OCI-LY7 (cell line): ENCODE data around the gene FAM81A. TPM values are rescaled to one million over a fixed set of nuclear protein-coding genes. Genes with fewer than 3 reads are reported as not detected.

ENCODE experiments used
- BruUV-seq: library from RNA; stranded (reverse); fragments of 400-500 nt; replicated peaks from 2 replicates; lab custom pipeline; 2021; lab: Mats Ljungman, UMichigan
- CTCF ChIA-PET: fragments of 300-600 bp; sonication (Branson Sonifier 250); formaldehyde crosslinking; loops from one replicate; lab custom pipeline; 2022; ENCODE audit warnings: antibody characterized with exemption; ENCODE audit not compliant: unreplicated experiment; lab: Charles Lee
- POLR2A ChIA-PET: fragments of 300-600 bp; sonication (Branson Sonifier 250); formaldehyde crosslinking; loops from one replicate; lab custom pipeline; 2022; ENCODE audit warnings: antibody characterized with exemption; lab: Charles Lee
- DNase-seq: peaks from one replicate; pipeline ENCODE4 v3.0.0-alpha.2; 2015; ENCODE audit warnings: low spot score
- H2AFZ ChIP-seq: fragments of 200-600 bp; sonication (generic), shearing (Covaris generic); 2 replicates; pipeline ENCODE4 v1.6.1; 2014; ENCODE audit warnings: mild to moderate bottlenecking, antibody characterized with exemption, low read length, moderate library complexity
- H3K27ac ChIP-seq: fragments of 200-600 bp; sonication (generic); 2 replicates; pipeline ENCODE4 v1.5.1; 2014; ENCODE audit warnings: mixed run types, low read depth, mild to moderate bottlenecking, moderate library complexity, low read length, inconsistent platforms; ENCODE audit not compliant: poor library complexity, severe bottlenecking
- H3K36me3 ChIP-seq: fragments of 200-600 bp; sonication (generic); 2 replicates; pipeline ENCODE4 v1.6.1; 2014; ENCODE audit warnings: mild to moderate bottlenecking, antibody characterized with exemption, low read length, moderate library complexity, mixed read lengths; ENCODE audit not compliant: insufficient read depth
- H3K4me1 ChIP-seq: fragments of 200-600 bp; sonication (generic); 2 replicates; pipeline ENCODE4 v1.5.1; 2014; ENCODE audit warnings: mild to moderate bottlenecking, low read length; ENCODE audit not compliant: insufficient read depth, poor library complexity, severe bottlenecking
- H3K4me2 ChIP-seq: fragments of 200-600 bp; sonication (generic); 2 replicates; pipeline ENCODE4 v1.6.1; 2014; ENCODE audit warnings: mild to moderate bottlenecking, low read length
- H3K4me3 ChIP-seq: fragments of 200-600 bp; sonication (generic); 2 replicates; pipeline ENCODE4 v1.5.1; 2014; ENCODE audit warnings: mild to moderate bottlenecking, low read depth, low read length; ENCODE audit not compliant: poor library complexity, severe bottlenecking
- H3K79me2 ChIP-seq: fragments of 200-600 bp; sonication (generic); 2 replicates; pipeline ENCODE4 v1.6.1; 2016; ENCODE audit warnings: low read depth, mild to moderate bottlenecking, low read length, moderate library complexity, mixed read lengths; ENCODE audit not compliant: insufficient read depth
- H3K9me2 ChIP-seq: fragments of 200-600 bp; sonication (generic); 2 replicates; pipeline ENCODE4 v1.6.1; 2016; ENCODE audit warnings: mild to moderate bottlenecking, low read length, mixed read lengths; ENCODE audit not compliant: insufficient read depth
- H3K9me3 ChIP-seq: fragments of 200-600 bp; sonication (generic); 2 replicates; pipeline ENCODE4 v1.6.1; 2014; ENCODE audit warnings: mild to moderate bottlenecking, mixed run types, low read length, mixed read lengths
- H4K20me1 ChIP-seq: fragments of 200-600 bp; sonication (generic); 2 replicates; pipeline ENCODE4 v1.6.1; 2014; ENCODE audit warnings: mild to moderate bottlenecking, antibody characterized with exemption, low read length, moderate library complexity, mixed read lengths; ENCODE audit not compliant: insufficient read depth
- CTCF ChIP-seq: fragments of 200-600 bp; sonication (generic); conservative IDR thresholded peaks from 2 replicates; pipeline ENCODE4 v1.5.1; 2014; ENCODE audit warnings: mild to moderate bottlenecking, antibody characterized with exemption, low read length, moderate library complexity, mixed read lengths
- EZH2phosphoT487 ChIP-seq: fragments of 200-600 bp; sonication (generic); IDR thresholded peaks from 2 replicates; pipeline ENCODE4 v1.6.1; 2018; ENCODE audit warnings: low read depth, borderline replicate concordance, mild to moderate bottlenecking, mixed run types, antibody characterized with exemption, low read length, moderate library complexity, mixed read lengths
- intact Hi-C: fragments of 100-400 bp; cut with micrococcal nuclease; formaldehyde crosslinking; loops from one replicate; pipeline ENCODE4 v1.10.0; 2022; ENCODE audit not compliant: unreplicated experiment
- total RNA-seq, 2 experiments: library from RNA; depleted of rRNA in 1 of 2; stranded (reverse); fragments of >200 nt in 1 of 2; shearing (Covaris generic) in 1 of 2; gene quantifications; 2 replicates each; pipeline ENCODE4 v1.2.3, GENCODE V29; 2014 to 2022

Gene FAM81A
- total RNA-seq, 2 experiments from 2014 or later = 11.6 to 37.4 TPM

DNA sequence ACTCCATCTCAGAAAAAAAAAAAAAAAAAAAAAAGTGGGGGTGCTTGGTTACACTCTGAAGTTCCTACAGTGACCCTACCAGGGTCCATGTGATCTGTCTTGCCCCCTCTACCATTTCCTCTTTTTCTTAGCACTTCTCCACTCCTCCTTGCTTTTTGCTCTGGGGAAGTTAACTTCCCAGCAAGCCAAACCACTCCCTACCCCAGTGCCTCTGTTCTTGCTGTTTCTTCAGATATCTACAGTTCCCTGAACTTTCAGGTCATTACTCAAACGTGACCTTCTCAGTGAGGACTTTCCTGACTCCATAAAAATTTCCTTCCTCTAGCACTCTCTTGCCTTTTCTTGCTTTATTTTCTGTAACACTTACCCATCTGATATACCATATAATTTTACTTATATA, 112.5 kb downstream of the FAM81A start:
- intact Hi-C loops = no loop called here
- ChIA-PET CTCF (no interaction called here), POLR2A (interaction anchor here (0.6 to 0.7 kb wide), 2 partner anchors 50 to 76 kb away, joined by 3 to 5 read pairs; no protein-coding TSS in a partner anchor)
- no peaks in the 10 kb centered on the region for H3K36me3 ChIP-seq
- DNase-seq = no peak
- no peaks in the 10 kb centered on the region for H3K9me3 ChIP-seq
- no peaks in the 10 kb centered on the region for H3K4me1 ChIP-seq
- no peak overlapping the region for H2AFZ ChIP-seq
- H4K20me1 ChIP-seq = no peaks in the 10 kb centered on the region
- H3K79me2 ChIP-seq = no peaks in the 10 kb centered on the region
- no peak overlapping the region for H3K4me2 ChIP-seq
- no peak overlapping the region for H3K27ac ChIP-seq
- no TSS peak for BruUV-seq
- no peak for TF ChIP-seq EZH2phosphoT487
- TF ChIP-seq CTCF = no peak
- H3K4me3 ChIP-seq = no peak overlapping the region
- H3K9me2 ChIP-seq = no peaks in the 10 kb centered on the region

DNA sequence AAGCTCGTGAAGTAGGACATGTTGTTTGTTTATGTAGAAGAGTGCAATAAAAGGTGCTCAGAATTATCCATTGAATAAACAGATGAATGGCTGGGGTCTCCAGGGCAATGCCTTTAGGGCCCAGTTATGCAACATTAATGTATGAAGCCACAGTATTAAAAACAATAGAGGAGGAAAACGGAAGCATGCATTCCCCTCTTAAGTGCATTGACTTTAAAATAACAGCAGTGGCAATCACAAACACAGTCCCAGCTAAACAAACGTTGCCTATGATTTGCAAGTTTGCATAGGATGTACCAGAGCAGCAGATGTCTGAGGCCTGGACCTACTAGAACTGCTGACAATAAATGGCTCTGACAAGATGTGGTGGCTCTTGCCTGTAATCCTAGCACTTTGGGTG, 113.0 kb downstream of the FAM81A start:
- Histone ChIP-seq H3K27ac (no peak overlapping the region), H4K20me1 (no peaks in the 10 kb centered on the region)
- CTCF ChIA-PET = no interaction called here

More for the DNA sequence above, 113.0 kb downstream of the FAM81A start:
- no peak for DNase-seq
- Histone ChIP-seq H3K4me1 (no peaks in the 10 kb centered on the region), H2AFZ (no peak overlapping the region), H3K9me3 (no peaks in the 10 kb centered on the region), H3K79me2 (no peaks in the 10 kb centered on the region), H3K4me2 (no peak overlapping the region), H3K9me2 (no peaks in the 10 kb centered on the region), H3K4me3 (no peak overlapping the region), H3K36me3 (no peaks in the 10 kb centered on the region)
- intact Hi-C loops = no loop called here
- no TSS peak for BruUV-seq
- POLR2A ChIA-PET = no interaction called here
- no peak for TF ChIP-seq CTCF
- TF ChIP-seq EZH2phosphoT487 = no peak
